GM18502 (cell line): ENCODE data around the gene CCDC136.

Source experiments
- ATAC-seq: cut with Tn5 transposase; IDR thresholded peaks from one replicate; pipeline ENCODE4 v1.9.1; 2021; ENCODE audit warnings: mild to moderate bottlenecking; ENCODE audit not compliant: unreplicated experiment, poor library complexity

The CCDC136 gene

GRCh38 chr7:128775744-128776474, 15.9 kb upstream of the CCDC136 start, which contains the start of gene OPN1SW:
Gene OPN1SW, minus strand, starts transcription at chr7:128775794. Its CDS starts 13 bp downstream, at chr7:128775781.
- ATAC-seq = no peak

DNA sequence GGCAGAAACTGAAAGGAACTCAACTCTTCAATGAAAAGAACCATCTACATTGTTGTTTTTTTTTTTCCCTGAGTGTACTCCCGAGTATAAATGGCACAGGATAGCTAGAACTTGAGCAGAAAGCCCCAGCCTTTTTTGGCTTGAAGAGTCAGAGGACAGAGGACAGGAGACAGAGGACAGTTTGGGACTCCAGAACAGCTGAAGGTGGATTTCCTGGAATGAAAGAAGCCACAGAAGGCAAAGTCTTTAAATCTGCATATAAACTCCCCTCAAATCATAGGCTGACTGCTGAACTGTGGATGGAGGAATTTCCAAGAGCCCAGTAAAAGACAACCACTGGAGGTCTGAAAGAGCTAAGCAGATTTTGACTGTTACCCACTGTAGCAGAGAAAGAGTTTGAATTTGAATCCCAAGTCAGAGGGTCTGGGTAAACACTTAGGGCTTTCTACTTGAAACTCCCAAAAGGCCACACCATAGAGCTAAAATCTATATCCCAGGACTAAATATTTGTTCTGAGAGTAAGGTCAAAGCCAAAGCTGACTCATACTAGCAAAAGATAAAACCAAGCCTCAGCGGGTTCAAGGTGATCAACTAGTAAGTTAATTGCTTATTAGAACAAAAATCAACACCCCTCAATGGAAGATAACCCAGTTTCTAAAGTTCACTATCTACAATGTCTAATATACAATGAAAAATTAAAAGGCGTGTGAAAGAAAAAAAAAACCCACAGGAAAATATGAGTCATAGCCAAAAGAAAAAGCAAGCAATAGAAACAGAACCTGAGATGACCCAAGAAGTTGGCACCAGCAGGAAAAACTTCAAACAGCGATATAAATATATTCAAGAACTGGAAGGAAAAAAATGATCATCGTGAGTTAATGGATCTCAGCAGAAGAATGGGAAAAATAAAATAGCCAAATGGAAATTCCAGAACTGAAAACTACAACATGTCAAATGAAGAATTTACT, 14.3 kb upstream of the CCDC136 start:
- ATAC-seq = no peak

DNA sequence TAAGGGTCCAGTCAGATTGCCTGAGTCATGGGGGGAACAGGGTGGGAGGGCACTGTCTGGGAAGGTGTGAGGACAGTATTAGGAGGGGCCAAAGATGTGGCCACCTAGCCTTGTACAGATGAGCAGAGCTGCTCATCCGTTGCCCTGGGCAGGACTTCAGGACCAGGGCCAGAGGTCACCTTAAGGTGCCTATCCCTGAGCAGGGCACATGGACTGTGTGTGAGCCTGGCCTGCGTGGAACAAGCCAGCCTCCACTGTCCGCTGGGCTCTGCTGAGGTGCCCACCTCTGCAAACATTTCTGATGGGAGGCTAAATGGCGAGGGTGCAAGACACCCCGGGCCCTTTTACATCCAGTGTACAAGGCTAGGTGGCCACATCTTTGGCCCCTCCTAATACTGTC, 12.8 kb upstream of the CCDC136 start:
- no peak for ATAC-seq

- no peak for ATAC-seq
Observed at GRCh38 chr7:128781126-128781525, 10.6 kb upstream of the CCDC136 start.

DNA sequence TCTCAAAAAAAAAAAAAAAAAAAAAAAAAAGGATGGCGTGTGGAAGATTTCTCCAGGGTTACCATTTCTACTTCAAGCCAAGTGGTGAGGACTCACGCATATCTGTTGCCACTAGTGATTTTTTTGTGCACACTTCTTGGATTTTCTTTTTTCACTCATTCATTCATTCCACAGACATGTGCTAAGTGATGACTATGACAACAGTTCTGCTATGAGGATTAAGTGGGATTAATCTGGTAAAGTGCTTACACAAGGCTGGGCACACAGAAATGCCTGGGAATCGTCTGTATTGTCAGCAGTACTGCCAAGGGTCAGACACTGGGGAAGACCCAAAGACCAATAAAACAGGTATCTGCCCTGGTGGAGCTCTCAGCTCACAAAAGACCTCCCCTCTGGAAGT, 9.9 kb upstream of the CCDC136 start:
- ATAC-seq = no peak

- no peak for ATAC-seq
Observed at GRCh38 chr7:128783143-128783861, 8.5 kb upstream of the CCDC136 start.

DNA sequence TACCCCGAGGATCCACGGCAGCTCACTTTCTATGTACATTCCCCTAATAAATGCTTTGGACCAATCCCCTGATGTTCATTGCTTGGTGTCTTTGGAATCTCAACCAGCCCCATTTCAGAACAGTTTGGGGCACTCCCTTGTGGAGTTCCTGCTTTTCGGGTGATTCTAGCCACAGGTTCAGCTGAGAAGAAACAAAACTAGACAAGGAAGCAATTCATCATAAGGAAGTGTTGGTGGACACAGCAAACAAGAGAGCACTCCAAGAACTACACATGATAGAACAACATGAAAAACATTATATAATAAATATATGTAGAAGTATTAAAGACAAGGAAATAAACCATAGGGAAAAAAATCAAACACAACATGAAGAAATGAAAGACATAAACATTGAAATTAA, 6.0 kb upstream of the CCDC136 start:
- no peak for ATAC-seq

GRCh38 chr7:128788446-128789412, 3.0 kb upstream of the CCDC136 start:
- no peak for ATAC-seq

GRCh38 chr7:128790315-128791041, 1.3 kb upstream of the CCDC136 start:
- peak; percentile 23 for ATAC-seq

DNA sequence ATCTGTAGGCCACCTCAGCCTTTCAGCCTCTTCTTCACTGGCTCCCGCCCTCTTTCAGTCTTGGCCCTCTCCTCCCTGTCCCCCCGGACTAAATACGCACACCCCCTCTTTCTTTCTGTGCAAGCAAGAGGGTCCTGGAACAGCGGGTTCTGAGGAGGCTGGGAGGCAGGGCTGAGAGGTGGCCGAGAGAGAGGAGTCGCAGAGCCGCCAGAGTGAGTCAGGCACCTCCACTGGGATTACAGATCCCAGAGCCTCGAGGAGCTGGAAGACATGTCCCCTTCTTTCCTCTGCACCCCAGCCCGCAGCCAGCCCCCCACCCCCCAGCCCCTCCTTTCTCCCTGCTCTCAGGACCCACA, 182 bp downstream of the CCDC136 start:
- ATAC-seq = no peak

- ATAC-seq = no peak
Observed at GRCh38 chr7:128792471-128793180, 858 bp downstream of the CCDC136 start.

GRCh38 chr7:128793181-128793547, 1.4 kb downstream of the CCDC136 start:
- ATAC-seq = no peak

DNA sequence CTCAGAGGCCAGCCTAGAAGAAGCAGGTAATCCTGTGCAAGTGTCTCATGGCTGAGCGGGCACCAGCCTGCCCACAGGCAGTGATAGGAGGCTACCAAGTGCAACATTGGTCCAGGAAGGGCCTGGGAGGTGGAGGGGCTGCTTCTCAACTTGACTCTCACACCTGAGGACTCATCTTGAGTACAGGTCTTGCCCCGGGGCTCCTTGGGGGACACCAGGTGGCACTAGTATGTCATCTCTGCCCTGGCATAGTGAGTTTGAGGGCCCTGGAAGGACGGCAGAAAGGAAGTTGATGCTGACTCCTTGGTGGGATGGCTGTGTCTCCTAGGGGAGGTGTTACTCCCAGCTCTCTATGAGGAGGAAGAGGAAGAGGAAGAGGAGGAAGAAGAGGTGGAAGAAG, 2.3 kb downstream of the CCDC136 start:
- no peak for ATAC-seq

GRCh38 chr7:128794436-128794835, 2.7 kb downstream of the CCDC136 start:
- ATAC-seq = no peak

GRCh38 chr7:128795129-128795528, 3.4 kb downstream of the CCDC136 start:
- no peak for ATAC-seq

GRCh38 chr7:128796327-128796726, 4.6 kb downstream of the CCDC136 start:
- no peak for ATAC-seq

DNA sequence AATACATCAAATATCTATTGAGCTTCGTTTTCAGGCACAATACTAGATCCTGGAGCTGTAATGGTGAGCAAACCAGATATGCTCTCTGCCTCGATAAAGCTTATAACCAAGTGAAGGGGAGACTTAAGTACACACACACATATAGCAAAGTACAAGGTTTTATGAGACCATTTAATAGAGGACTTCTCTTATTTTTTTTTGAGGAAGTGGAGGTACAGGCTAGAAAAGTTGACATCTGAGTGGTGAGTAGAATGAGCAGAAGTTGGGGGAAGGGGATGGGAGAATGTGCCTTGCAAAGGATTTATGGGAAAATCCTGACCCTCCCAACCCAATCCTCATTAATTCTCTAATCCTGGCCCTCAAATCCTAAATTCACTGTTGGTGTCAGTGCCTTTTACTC, 7.7 kb downstream of the CCDC136 start:
- no peak for ATAC-seq

DNA sequence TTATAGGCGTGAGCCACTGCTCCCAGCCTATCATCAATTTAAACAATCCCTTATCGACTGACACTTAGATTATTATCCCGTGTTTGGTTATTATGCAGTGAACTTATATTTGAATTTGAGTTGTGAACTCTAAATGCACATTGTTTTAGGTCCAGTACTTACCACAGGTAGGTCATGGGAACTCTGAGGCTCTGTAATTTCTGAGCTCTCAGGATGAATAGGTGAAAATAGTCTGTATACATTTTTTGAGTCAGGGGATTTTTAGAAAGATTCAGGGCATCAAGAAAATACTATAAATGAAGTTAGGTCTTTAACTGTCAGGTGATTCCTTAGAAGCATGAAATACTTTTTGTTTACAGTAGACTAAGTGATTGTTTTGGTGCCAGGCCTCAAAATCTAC, 8.8 kb downstream of the CCDC136 start:
- no peak for ATAC-seq
